K562 (cell line): ENCODE data around the gene G2E3. TPM values are rescaled to one million over a fixed set of nuclear protein-coding genes. Genes with fewer than 3 reads are reported as not detected.

ENCODE experiments used
- ATAC-seq: fragments of 200-7000 bp; cut with Tn5 transposase; 3 replicates; pipeline ENCODE4 v1.9.1; 2020; ENCODE audit warnings: moderate library complexity
- BruUV-seq: library from RNA; stranded (reverse); fragments of 400-500 nt; replicated peaks from 2 replicates; lab custom pipeline; 2021; lab: Mats Ljungman, UMichigan
- CTCF ChIA-PET: fragments of 300-600 bp; formaldehyde crosslinking; extraction: SDS; loops from one replicate; lab custom pipeline; 2021; ENCODE audit warnings: low intra/inter-chr PET ratio; lab: Yijun Ruan, JAX
- POLR2A ChIA-PET: fragments of 300-600, 350-650 bp; sonication (Branson Sonifier 250); formaldehyde crosslinking; extraction: SDS; loops from one replicate; lab custom pipeline; 2021; ENCODE audit warnings: antibody characterized with exemption, inconsistent platforms; lab: Yijun Ruan, JAX
- DNase-seq, 4 experiments: peaks; one replicate each; pipeline versions ENCODE4 v3.0.0 to v3.0.0-alpha.2; 2011 to 2018; ENCODE audit warnings: low spot score in 3 of 4, mixed read lengths in 3 of 4; ENCODE audit errors: extremely low read depth in 1 of 4
- FAIRE-seq: peaks from 2 replicates; lab custom pipeline; 2011; peaks lifted over from hg19 to GRCh38; lab: Jason Lieb, UNC
- H2AFZ ChIP-seq: 2 replicates; pipeline ENCODE4 v1.6.0; 2011; ENCODE audit warnings: low read depth, low read length, control low read depth, inconsistent platforms
- H3K27ac ChIP-seq: fragments of 200-600 bp; 3 replicates; pipeline ENCODE4 v1.8.0; 2011; ENCODE audit warnings: low read depth, mild to moderate bottlenecking, control low read depth, inconsistent platforms, low read length, moderate library complexity, mixed read lengths; ENCODE audit errors: extremely low read depth
- H3K27me3 ChIP-seq, 2 experiments: fragments of 300-600 bp in 1 of 2; 2 replicates in 1 of 2; 3 replicates in 1 of 2; pipeline versions ENCODE4 v1.6.0 to v1.8.0; 2011; ENCODE audit warnings: inconsistent platforms in 2 of 2, low read length in 2 of 2, mild to moderate bottlenecking in 1 of 2, mixed read lengths in 1 of 2, moderate library complexity in 1 of 2; ENCODE audit not compliant: control insufficient read depth in 2 of 2, insufficient read depth in 2 of 2
- H3K36me3 ChIP-seq: fragments of 300-600 bp; 3 replicates; pipeline ENCODE4 v1.8.0; 2011; ENCODE audit warnings: mild to moderate bottlenecking, low read length, inconsistent platforms; ENCODE audit not compliant: control insufficient read depth, insufficient read depth
- H3K4me1 ChIP-seq, 2 experiments: fragments of 200-600 bp in 1 of 2; replicated peaks in 1 of 2; 2 replicates in 1 of 2; 3 replicates in 1 of 2; pipeline versions ENCODE4 v1.5.1 to v1.8.0; 2011; ENCODE audit warnings: inconsistent platforms in 2 of 2, low read length in 2 of 2, mild to moderate bottlenecking in 1 of 2, mixed read lengths in 1 of 2, moderate library complexity in 1 of 2; ENCODE audit not compliant: control insufficient read depth in 2 of 2, insufficient read depth in 2 of 2
- H3K4me2 ChIP-seq: 2 replicates; pipeline ENCODE4 v1.6.1; 2011; ENCODE audit warnings: low read length, control low read depth, inconsistent platforms, mixed read lengths; ENCODE audit not compliant: insufficient read depth
- H3K4me3 ChIP-seq: fragments of 200-600 bp; sonication (generic), shearing (Covaris generic); 2 replicates; pipeline ENCODE4 v1.5.1; 2016; ENCODE audit warnings: control low read depth, inconsistent platforms
- H3K79me2 ChIP-seq: fragments of 200-600 bp; 3 replicates; pipeline ENCODE4 v1.8.0; 2011; ENCODE audit warnings: low read length, inconsistent platforms; ENCODE audit not compliant: control insufficient read depth, insufficient read depth
- H3K9ac ChIP-seq, 2 experiments: 2 replicates each; pipeline versions ENCODE4 v1.6.0 to v1.6.1; 2011; ENCODE audit warnings: low read depth in 2 of 2, low read length in 2 of 2, control low read depth in 1 of 2, inconsistent platforms in 1 of 2, mild to moderate bottlenecking in 1 of 2, mixed read lengths in 1 of 2; ENCODE audit not compliant: insufficient read depth in 1 of 2
- H3K9me1 ChIP-seq: one replicate; pipeline ENCODE4 v1.6.0; 2011; ENCODE audit warnings: inconsistent platforms, mild to moderate bottlenecking, low read length, moderate library complexity; ENCODE audit not compliant: control insufficient read depth, insufficient read depth
- H3K9me3 ChIP-seq: replicated peaks from 2 replicates; pipeline ENCODE4 v1.5.1; 2011; ENCODE audit warnings: low read depth, low read length, inconsistent platforms; ENCODE audit not compliant: control insufficient read depth, insufficient read depth
- H4K20me1 ChIP-seq: replicated peaks from 2 replicates; pipeline ENCODE4 v1.6.1; 2011; ENCODE audit warnings: low read length, inconsistent platforms, mixed read lengths; ENCODE audit not compliant: control insufficient read depth, insufficient read depth
- ATF1 ChIP-seq, 2 experiments: fragments of 450-650 bp in 1 of 2; IDR thresholded peaks; 2 replicates each; pipeline ENCODE4 v1.6.1; 2016; ENCODE audit warnings: missing compliant biosample characterization in 1 of 2, missing genetic modification characterization in 1 of 2
- CEBPB ChIP-seq: fragments of 450-650 bp; IDR thresholded peaks from 2 replicates; pipeline ENCODE4 v1.6.1; 2016; ENCODE audit warnings: missing genetic modification characterization, missing compliant biosample characterization
- HNRNPLL ChIP-seq: fragments of 200-400 bp; formaldehyde crosslinking; IDR thresholded peaks from 2 replicates; pipeline ENCODE4 v1.6.1; 2017; ENCODE audit warnings: low read length, low read depth, mild to moderate bottlenecking; ENCODE audit not compliant: poor library complexity, severe bottlenecking
- NFE2 ChIP-seq: IDR thresholded peaks from 2 replicates; pipeline ENCODE4 v1.6.1; 2014; ENCODE audit warnings: antibody characterized with exemption, low read depth
- POLR3G ChIP-seq: IDR thresholded peaks from 2 replicates; pipeline ENCODE4 v1.6.1; 2011; ENCODE audit not compliant: insufficient read length, insufficient replicate concordance; ENCODE audit errors: extremely low read depth
- SIX5 ChIP-seq, 2 experiments: IDR thresholded peaks; 2 replicates each; pipeline ENCODE4 v1.6.1; 2011; ENCODE audit warnings: low read length in 2 of 2, borderline replicate concordance in 1 of 2, low read depth in 1 of 2, mild to moderate bottlenecking in 1 of 2, moderate library complexity in 1 of 2; ENCODE audit not compliant: insufficient read depth in 1 of 2
- SLC30A9 ChIP-seq: fragments of 250-450 bp; sonication (Bioruptor Pico); IDR thresholded peaks from 2 replicates; pipeline ENCODE4 v1.8.0; 2022; ENCODE audit warnings: mild to moderate bottlenecking, moderate library complexity
- SMAD3 ChIP-seq: fragments of 450-650 bp; formaldehyde crosslinking; conservative IDR thresholded peaks from 2 replicates; pipeline ENCODE4 v1.4.0; 2020; ENCODE audit warnings: mild to moderate bottlenecking
- SMC3 ChIP-seq: conservative IDR thresholded peaks from 2 replicates; pipeline ENCODE4 v1.6.1; 2011; ENCODE audit warnings: low read depth, low read length, improper control_type of control experiment; ENCODE audit not compliant: insufficient read depth
- SREBF2 ChIP-seq: sonication (generic); formaldehyde crosslinking; IDR thresholded peaks from 2 replicates; pipeline ENCODE4 v1.4.0; 2020; ENCODE audit warnings: mild to moderate bottlenecking, missing genetic modification reagents
- TCF7 ChIP-seq: sonication (generic); IDR thresholded peaks from 2 replicates; pipeline ENCODE4 v1.6.1; 2016; ENCODE audit warnings: antibody characterized with exemption, borderline replicate concordance
- ZKSCAN8 ChIP-seq: fragments of 200-800 bp; sonication (Bioruptor generic); IDR thresholded peaks from 2 replicates; pipeline ENCODE4 v1.6.1; 2016; ENCODE audit warnings: missing genetic modification characterization, missing compliant biosample characterization
- WGBS: fragments of 100-300 bp; shearing (Covaris generic); methylation state at CpG from one replicate; pipeline ENCODE4 v1.1.6; 2016; ENCODE audit warnings: low coverage, mixed read lengths; ENCODE audit not compliant: insufficient coverage; ENCODE audit errors: missing lambda C conversion rate; 5-methylcytosine and 5-hydroxymethylcytosine counted together
- in situ Hi-C: fragments of 300-500 bp; cut with MboI; formaldehyde crosslinking; loops from 4 replicates; pipeline ENCODE4 v1.15.0; 2018; ENCODE audit warnings: inconsistent platforms, mixed read lengths
- intact Hi-C: fragments of 100-400 bp; cut with micrococcal nuclease; formaldehyde crosslinking; loops from 2 replicates; pipeline ENCODE4 v1.14.2; 2022
- polyA plus RNA-seq, 8 experiments: library from polyadenylated mRNA; depleted of rRNA in 4 of 8; stranded (reverse) in 5 of 8; unstranded in 3 of 8; fragments of >200 nt; fragmentation: Nextera tagmentation in 2 of 8; fragmentation: Illumina TruSeq in 1 of 8; extraction: Ambion mirVana in 2 of 8; extraction: Trizol in 1 of 8; gene quantifications; 2 replicates each; pipeline versions ENCODE4 v1.2.1 to v1.2.3, GENCODE V29; 2011 to 2014; ENCODE audit warnings: inconsistent platforms in 1 of 8, missing spikeins in 1 of 8
- total RNA-seq, 7 experiments: library from RNA; depleted of rRNA in 6 of 7; stranded (reverse); fragments of >200 nt in 6 of 7; fragmentation: Illumina TruSeq in 2 of 7; extraction: Trizol in 2 of 7; gene quantifications; 2 replicates each; pipeline versions ENCODE4 v1.2.1 to v1.2.3, GENCODE V29; 2011 to 2021; ENCODE audit warnings: low replicate concordance in 1 of 7

The G2E3 gene
- total and polyA plus RNA-seq, 9 of the 15 experiments (the other 6 are each of a cell fraction or from before 2014, with no cell fraction given) = 9.8 to 53.5 (median 24.7) TPM

DNA sequence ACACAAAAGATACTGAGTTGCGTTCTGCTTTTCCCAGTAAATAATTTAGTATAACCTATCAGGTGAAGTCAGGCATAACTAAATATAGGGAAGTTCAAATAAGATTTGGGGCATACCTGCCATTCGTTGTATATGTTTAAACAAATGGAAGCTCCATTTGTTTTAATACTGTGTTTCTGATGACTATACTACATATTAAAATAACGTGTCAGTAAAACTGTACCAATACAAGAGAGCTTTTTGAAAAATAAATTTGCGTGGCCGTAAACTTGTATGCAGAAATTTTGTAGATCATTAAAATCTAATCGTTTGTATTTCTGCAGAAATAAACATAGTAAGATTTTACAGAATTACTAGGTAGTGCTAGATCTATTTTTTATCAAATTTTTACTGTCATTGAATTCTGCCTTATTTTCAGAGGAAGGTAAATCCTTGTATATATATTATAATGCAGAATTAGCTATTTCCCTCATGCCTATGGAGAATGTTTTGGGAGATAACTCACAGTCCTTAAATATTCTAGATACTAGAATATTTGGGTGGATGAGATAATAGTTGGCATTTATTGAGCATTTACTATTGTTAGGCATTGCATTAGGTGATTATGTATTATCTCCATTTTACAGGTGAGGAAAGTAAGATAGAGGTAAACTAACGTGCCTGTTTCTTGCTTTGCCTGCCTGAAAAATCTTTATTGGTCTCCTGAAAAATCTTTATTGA, 64.6 kb downstream of the G2E3 start:
- intact Hi-C loops (no loop called here), in situ Hi-C loops (no loop called here)
- peak overlapping the region; percentile 79 for H3K4me3 ChIP-seq
- no peaks in the 10 kb centered on the region; the same call in 1 of the 2 replicates for H4K20me1 ChIP-seq
- H2AFZ ChIP-seq = no peak overlapping the region
- ATAC-seq (no peak), FAIRE-seq (no peak), DNase-seq (no peak)
- H3K4me2 ChIP-seq = peak overlapping the region; percentile 96
- H3K79me2 ChIP-seq = peaks cover 65% of the 10 kb centered on the region
- TF ChIP-seq SMC3 (no peak), ZKSCAN8 (CRISPR knock-in tag) (no peak), SLC30A9 (CRISPR knock-in tag) (no peak), POLR3G (no peak), HNRNPLL (no peak), CEBPB (tag) (no peak), SREBF2 (no peak), TCF7 (no peak), SMAD3 (CRISPR knock-in tag) (no peak), NFE2 (no peak), ATF1 (CRISPR knock-in tag; IDR thresholded peaks at IDR 0.05) (no peak), ATF1 (tag; IDR thresholded peaks at IDR 0.05) (no peak), SIX5 (IDR thresholded peaks at IDR 0.05; ENCODE audit: borderline replicate concordance in 1 of 2, insufficient read depth in 1 of 2, low read depth in 1 of 2, low read length in 2 of 2) (no peak)
- 17% methylated on average over 7 of the region's 7 CpGs for WGBS
- no peaks in the 10 kb centered on the region for H3K27me3 ChIP-seq
- H3K36me3 ChIP-seq = peaks cover 27% of the 10 kb centered on the region
- H3K9ac ChIP-seq = peak overlapping the region in 1 of 2 experiments; percentile 95; a peak in 2 of 4 replicates
- H3K9me1 ChIP-seq = no peaks in the 10 kb centered on the region
- POLR2A ChIA-PET = interaction anchor here (0.8 to 1.2 kb wide), 2 partner anchors 10 to 133 kb away, joined by 3 read pairs; no protein-coding TSS in a partner anchor
- CTCF ChIA-PET = no interaction called here
- H3K27ac ChIP-seq = peak overlapping the region; percentile 25; the same call in 1 of the 3 replicates
- BruUV-seq = no TSS peak
- H3K9me3 ChIP-seq = no peaks in the 10 kb centered on the region; the same call in 1 of the 2 replicates
- peaks cover 0 to 9% of the 10 kb centered on the region in 2 experiments; a peak in 4 of 5 replicates for H3K4me1 ChIP-seq
